ENCODE measurements around the gene LRRC4. TPM values are rescaled to one million over a fixed set of nuclear protein-coding genes. Genes with fewer than 3 reads are reported as not detected.

The LRRC4 gene
- total and polyA plus RNA-seq, 4 donors, result 4.7 to 14.6 (median 6.9) TPM

- Histone ChIP-seq H3K4me1 (ENCODE audit: control insufficient read depth in 5 of 5, insufficient read depth in 5 of 5, low read length in 5 of 5) (peaks cover 0 to 10% (median 6%) of the 10 kb centered on the region in 5 donors), H3K27ac (ENCODE audit: low read depth in 1 of 2, low read length in 1 of 2) (no peak overlapping the region), H3K36me3 (ENCODE audit: control insufficient read depth in 4 of 4, insufficient read depth in 4 of 4, low read length in 4 of 4) (peaks cover 0 to under 1% (median 0%) of the 10 kb centered on the region in 4 donors), H3K9ac (ENCODE audit: insufficient read depth in 1 of 2, low read length in 2 of 2) (no peak overlapping the region), H3K27me3 (ENCODE audit: control insufficient read depth in 3 of 3, insufficient read depth in 3 of 3, low read length in 2 of 3) (peaks cover 0 to 10% (median 6%) of the 10 kb centered on the region in 3 donors), H3K9me3 (ENCODE audit: control insufficient read depth in 4 of 4, insufficient read depth in 3 of 4, low read length in 3 of 4) (no peaks in the 10 kb centered on the region), H3K4me3 (no peak overlapping the region)
- 94 to 97% methylated on average over 2 of the region's 2 CpGs for WGBS, 2 donors
- DNase-seq, result no peak
- TF ChIP-seq CTCF (IDR thresholded peaks at IDR 0.05; ENCODE audit: control extremely low read depth, extremely low read depth), result no peak
- ATAC-seq (ENCODE audit: insufficient read depth, low FRiP score), result no peak
Observed at GRCh38 chr7:128037081-128037480, 5.8 kb upstream of the LRRC4 start.

GRCh38 chr7:128036226-128036940 is 5.1 kb upstream of the LRRC4 start:
- DNase-seq (no peak), ATAC-seq (ENCODE audit: insufficient read depth, low FRiP score) (no peak)
- Histone ChIP-seq H3K9ac (ENCODE audit: insufficient read depth in 1 of 2, low read length in 2 of 2) (no peak overlapping the region), H3K36me3 (ENCODE audit: control insufficient read depth in 4 of 4, insufficient read depth in 4 of 4, low read length in 4 of 4) (no peaks in the 10 kb centered on the region), H3K27ac (ENCODE audit: low read depth in 1 of 2, low read length in 1 of 2) (no peak overlapping the region), H3K27me3 (ENCODE audit: control insufficient read depth in 3 of 3, insufficient read depth in 3 of 3, low read length in 2 of 3) (peaks cover 0 to 10% (median 6%) of the 10 kb centered on the region in 3 donors), H3K9me3 (ENCODE audit: control insufficient read depth in 4 of 4, insufficient read depth in 3 of 4, low read length in 3 of 4) (no peaks in the 10 kb centered on the region), H3K4me1 (ENCODE audit: control insufficient read depth in 5 of 5, insufficient read depth in 5 of 5, low read length in 5 of 5) (peaks cover 0 to 10% (median 6%) of the 10 kb centered on the region in 5 donors), H3K4me3 (no peak overlapping the region)
- 86 to 93% methylated on average over 4 of the region's 4 CpGs for WGBS, 2 donors
- TF ChIP-seq CTCF (IDR thresholded peaks at IDR 0.05; ENCODE audit: control extremely low read depth, extremely low read depth), result no peak

GRCh38 chr7:128035712-128036111 is 4.5 kb upstream of the LRRC4 start:
- Histone ChIP-seq H3K9me3 (ENCODE audit: control insufficient read depth in 4 of 4, insufficient read depth in 3 of 4, low read length in 3 of 4) (no peaks in the 10 kb centered on the region), H3K27ac (ENCODE audit: low read depth in 1 of 2, low read length in 1 of 2) (no peak overlapping the region), H3K9ac (ENCODE audit: insufficient read depth in 1 of 2, low read length in 2 of 2) (no peak overlapping the region), H3K36me3 (ENCODE audit: control insufficient read depth in 4 of 4, insufficient read depth in 4 of 4, low read length in 4 of 4) (no peaks in the 10 kb centered on the region), H3K4me1 (ENCODE audit: control insufficient read depth in 5 of 5, insufficient read depth in 5 of 5, low read length in 5 of 5) (peaks cover 0 to 10% (median 6%) of the 10 kb centered on the region in 5 donors), H3K4me3 (no peak overlapping the region), H3K27me3 (ENCODE audit: control insufficient read depth in 3 of 3, insufficient read depth in 3 of 3, low read length in 2 of 3) (peaks cover 0 to 10% (median 6%) of the 10 kb centered on the region in 3 donors)
- no peak for TF ChIP-seq CTCF (IDR thresholded peaks at IDR 0.05; ENCODE audit: control extremely low read depth, extremely low read depth)
- WGBS, 2 donors, result 79 to 86% methylated on average over 3 of the region's 3 CpGs
- peak in 1 of 3 donors; percentile 33 for DNase-seq
- no peak for ATAC-seq (ENCODE audit: insufficient read depth, low FRiP score)
